Retinal pigment epithelial cell (primary cell): ENCODE results near the gene PCED1B.
"Not testable (repeated sequence)": the region's sequence is repeated elsewhere in the genome, so short reads cannot be mapped to it uniquely, and the experiment has no call there.

Source experiments
- DNase-seq: peaks from one replicate; pipeline ENCODE4 v3.0.0-alpha.2; 2010; ENCODE audit warnings: low read depth
- H3K4me3 ChIP-seq: 2 replicates; pipeline ENCODE4 v1.5.1; 2011; ENCODE audit warnings: mild to moderate bottlenecking, low read length, control low read depth, moderate library complexity
- CTCF ChIP-seq: conservative IDR thresholded peaks from 2 replicates; pipeline ENCODE4 v1.5.1; 2011; ENCODE audit warnings: low read depth, low read length, control low read depth, inconsistent platforms

The PCED1B gene

GRCh38 chr12:47054659-47055058 lies 24.8 kb upstream of the PCED1B start:
- no peak for DNase-seq
- no peak for TF ChIP-seq CTCF

GRCh38 chr12:47055856-47056255 lies 23.6 kb upstream of the PCED1B start:
- not testable (repeated sequence) for DNase-seq, H3K4me3 ChIP-seq

More at GRCh38 chr12:47054659-47055058, 24.8 kb upstream of the PCED1B start:
- no peak overlapping the region for H3K4me3 ChIP-seq

- H3K4me3 ChIP-seq, result not testable (repeated sequence)
Observed at GRCh38 chr12:47056944-47057343, 22.5 kb upstream of the PCED1B start.

GRCh38 chr12:47058640-47059039 lies 20.8 kb upstream of the PCED1B start:
- DNase-seq, H3K4me3 ChIP-seq: not testable (repeated sequence)

More at GRCh38 chr12:47056944-47057343, 22.5 kb upstream of the PCED1B start:
- DNase-seq, result not testable (repeated sequence)

- TF ChIP-seq CTCF, result no peak
- no peak overlapping the region for H3K4me3 ChIP-seq
- DNase-seq, result no peak
Observed at GRCh38 chr12:47065546-47065945, 13.9 kb upstream of the PCED1B start.

GRCh38 chr12:47066278-47067025 lies 13.0 kb upstream of the PCED1B start:
- H3K4me3 ChIP-seq, result no peak overlapping the region
- no peak for DNase-seq
- TF ChIP-seq CTCF, result no peak

- no peak for DNase-seq
- no peak overlapping the region for H3K4me3 ChIP-seq
- TF ChIP-seq CTCF, result no peak
Observed at GRCh38 chr12:47067176-47067575, 12.2 kb upstream of the PCED1B start.

GRCh38 chr12:47067771-47068431 lies 11.5 kb upstream of the PCED1B start:
- H3K4me3 ChIP-seq, result no peak overlapping the region
- TF ChIP-seq CTCF, result no peak
- no peak for DNase-seq
